ENCODE data around the gene PTCHD4.

PTCHD4 gene

GRCh38 chr6:48099713-48100587 is 11.0 kb downstream of the PTCHD4 start:
- DNase-seq (ENCODE audit: low read depth), result no peak

GRCh38 chr6:48098923-48099322 is 12.1 kb downstream of the PTCHD4 start:
- no peak for DNase-seq (ENCODE audit: low read depth)

- DNase-seq (ENCODE audit: low read depth), result no peak
Measured at GRCh38 chr6:48092550-48093217, 18.3 kb downstream of the PTCHD4 start.

- no peak for DNase-seq (ENCODE audit: low read depth)
Measured at GRCh38 chr6:48090546-48090945, 20.5 kb downstream of the PTCHD4 start.

- no peak for DNase-seq (ENCODE audit: low read depth)
Measured at GRCh38 chr6:48087448-48087847, 23.5 kb downstream of the PTCHD4 start.

GRCh38 chr6:48086187-48086586 is 24.8 kb downstream of the PTCHD4 start:
- DNase-seq (ENCODE audit: low read depth), result no peak

- no peak for DNase-seq (ENCODE audit: low read depth)
Measured at GRCh38 chr6:48085131-48085741, 25.8 kb downstream of the PTCHD4 start.

GRCh38 chr6:48084201-48084600 is 26.8 kb downstream of the PTCHD4 start:
- DNase-seq (ENCODE audit: low read depth), result no peak

GRCh38 chr6:48080227-48081009 is 30.6 kb downstream of the PTCHD4 start:
- DNase-seq (ENCODE audit: low read depth), result no peak

GRCh38 chr6:48078120-48078519 is 32.9 kb downstream of the PTCHD4 start:
- no peak for DNase-seq (ENCODE audit: low read depth)

- DNase-seq (ENCODE audit: low read depth), result no peak
Measured at GRCh38 chr6:48075181-48075580, 35.8 kb downstream of the PTCHD4 start.

- DNase-seq (ENCODE audit: low read depth), result no peak
Measured at GRCh38 chr6:48073976-48074767, 36.8 kb downstream of the PTCHD4 start.

GRCh38 chr6:48071833-48072232 is 39.2 kb downstream of the PTCHD4 start:
- no peak for DNase-seq (ENCODE audit: low read depth)

GRCh38 chr6:48069280-48069679 is 41.7 kb downstream of the PTCHD4 start:
- DNase-seq (ENCODE audit: low read depth), result no peak

GRCh38 chr6:48068278-48069251 is 42.4 kb downstream of the PTCHD4 start:
- DNase-seq (ENCODE audit: low read depth), result no peak

GRCh38 chr6:48067886-48068277 is 43.1 kb downstream of the PTCHD4 start:
- DNase-seq (ENCODE audit: low read depth), result no peak

GRCh38 chr6:48067148-48067712 is 43.8 kb downstream of the PTCHD4 start:
- no peak for DNase-seq (ENCODE audit: low read depth)

- DNase-seq (ENCODE audit: low read depth), result no peak
Measured at GRCh38 chr6:48061265-48061990, 49.6 kb downstream of the PTCHD4 start.
